SU-DHL-6 (cell line): Measurements from ENCODE around the gene CDKN3.

ENCODE experiments used
- H2AFZ ChIP-seq: fragments of 200-600 bp; sonication (generic); 2 replicates; pipeline ENCODE4 v1.6.1; 2014; ENCODE audit warnings: low read depth, mild to moderate bottlenecking, moderate library complexity, mixed read lengths, antibody characterized with exemption, low read length; ENCODE audit not compliant: severe bottlenecking
- H3F3A ChIP-seq: fragments of 200-600 bp; shearing (Covaris generic); 2 replicates; pipeline ENCODE4 v1.6.0; 2016; ENCODE audit warnings: antibody characterized with exemption, mild to moderate bottlenecking; ENCODE audit not compliant: insufficient read depth
- H3K27ac ChIP-seq: fragments of 200-600 bp; sonication (generic); 2 replicates; pipeline ENCODE4 v1.5.1; 2016; ENCODE audit warnings: low read depth, mild to moderate bottlenecking, low read length, moderate library complexity, mixed read lengths
- H3K27me3 ChIP-seq: fragments of 200-600 bp; sonication (generic), shearing (Covaris generic); 2 replicates; pipeline ENCODE4 v1.6.0; 2014; ENCODE audit warnings: mild to moderate bottlenecking, low read length
- H3K36me3 ChIP-seq: fragments of 200-600 bp; sonication (generic); 2 replicates; pipeline ENCODE4 v1.6.1; 2014; ENCODE audit warnings: mild to moderate bottlenecking, low read length, mixed read lengths
- H3K4me2 ChIP-seq: fragments of 300-600, 200-600 bp; shearing (Covaris generic), sonication (generic); 2 replicates; pipeline ENCODE4 v1.6.0; 2014; ENCODE audit warnings: low read length, low read depth, mild to moderate bottlenecking; ENCODE audit not compliant: poor library complexity, severe bottlenecking
- H3K4me3 ChIP-seq: fragments of 200-600 bp; sonication (generic); 2 replicates; pipeline ENCODE4 v1.5.1; 2014; ENCODE audit warnings: antibody characterized with exemption, low read length, mild to moderate bottlenecking, mixed read lengths; ENCODE audit not compliant: insufficient read depth, poor library complexity, severe bottlenecking
- H3K79me2 ChIP-seq: fragments of 200-600 bp; sonication (generic); 2 replicates; pipeline ENCODE4 v1.6.1; 2014; ENCODE audit warnings: mild to moderate bottlenecking, low read length, moderate library complexity; ENCODE audit not compliant: insufficient read depth
- H3K9ac ChIP-seq: fragments of 200-600 bp; sonication (generic); 2 replicates; pipeline ENCODE4 v1.7.0; 2014; ENCODE audit warnings: mild to moderate bottlenecking, low read length
- H3K9me2 ChIP-seq: fragments of 200-600 bp; sonication (generic); replicated peaks from 2 replicates; pipeline ENCODE4 v1.6.1; 2014; ENCODE audit warnings: low read length; ENCODE audit not compliant: insufficient read depth
- H3K9me3 ChIP-seq: fragments of 200-600 bp; sonication (generic); 2 replicates; pipeline ENCODE4 v1.6.1; 2014; ENCODE audit warnings: low read length, mixed read lengths; ENCODE audit not compliant: insufficient read depth
- H4K20me1 ChIP-seq: fragments of 200-600 bp; sonication (generic); 2 replicates; pipeline ENCODE4 v1.6.1; 2014; ENCODE audit warnings: low read depth, mild to moderate bottlenecking, antibody characterized with exemption, low read length, moderate library complexity, mixed read lengths
- CTCF ChIP-seq: fragments of 200-600 bp; sonication (generic); IDR thresholded peaks from one replicate; pipeline ENCODE4 v1.5.1; 2017; ENCODE audit warnings: antibody characterized with exemption, mild to moderate bottlenecking, low read length, moderate library complexity; ENCODE audit not compliant: insufficient read depth, poor library complexity, severe bottlenecking
- EZH2phosphoT487 ChIP-seq: fragments of 200-600 bp; sonication (generic), shearing (Covaris generic); conservative IDR thresholded peaks from 2 replicates; pipeline ENCODE4 v1.6.1; 2018; ENCODE audit warnings: mild to moderate bottlenecking, antibody characterized with exemption, low read length, moderate library complexity, mixed read lengths

CDKN3 gene

GRCh38 chr14:54394596-54394995, 2.2 kb upstream of the CDKN3 start:
- no peaks in the 10 kb centered on the region for H3K9me3 ChIP-seq
- no peak overlapping the region for H3K9ac ChIP-seq
- H3K27ac ChIP-seq = no peak overlapping the region
- no peak overlapping the region for H3K4me2 ChIP-seq
- no peaks in the 10 kb centered on the region for H3K9me2 ChIP-seq
- H3K4me3 ChIP-seq = no peak overlapping the region
- no peaks in the 10 kb centered on the region for H4K20me1 ChIP-seq
- H3K27me3 ChIP-seq = no peaks in the 10 kb centered on the region
- peaks cover 5% of the 10 kb centered on the region; the same call in 1 of the 2 replicates for H3F3A ChIP-seq
- H2AFZ ChIP-seq = no peak overlapping the region
- no peak for TF ChIP-seq EZH2phosphoT487
- TF ChIP-seq CTCF = no peak
- H3K36me3 ChIP-seq = peaks cover 4% of the 10 kb centered on the region; the same call in 1 of the 2 replicates
- H3K79me2 ChIP-seq = peaks cover 27% of the 10 kb centered on the region

GRCh38 chr14:54395284-54395683, 1.5 kb upstream of the CDKN3 start:
- Histone ChIP-seq H3K79me2 (peaks cover 32% of the 10 kb centered on the region), H3K9me2 (no peaks in the 10 kb centered on the region), H3K4me2 (no peak overlapping the region), H4K20me1 (no peaks in the 10 kb centered on the region), H3F3A (peaks cover 10% of the 10 kb centered on the region; the same call in 1 of the 2 replicates), H2AFZ (no peak overlapping the region), H3K9me3 (no peaks in the 10 kb centered on the region), H3K27me3 (no peaks in the 10 kb centered on the region), H3K9ac (no peak overlapping the region), H3K36me3 (peaks cover 11% of the 10 kb centered on the region), H3K27ac (no peak overlapping the region), H3K4me3 (no peak overlapping the region)
- TF ChIP-seq EZH2phosphoT487 (no peak), CTCF (no peak)

- Histone ChIP-seq H3K27me3 (no peaks in the 10 kb centered on the region), H3K36me3 (peaks cover 16% of the 10 kb centered on the region), H3F3A (peaks cover 10% of the 10 kb centered on the region; the same call in 1 of the 2 replicates), H3K79me2 (peaks cover 36% of the 10 kb centered on the region), H3K4me3 (no peak overlapping the region), H3K9ac (no peak overlapping the region), H3K4me2 (peak overlapping the region; percentile 70), H3K27ac (no peak overlapping the region), H3K9me2 (no peaks in the 10 kb centered on the region), H3K9me3 (no peaks in the 10 kb centered on the region), H2AFZ (no peak overlapping the region), H4K20me1 (no peaks in the 10 kb centered on the region)
- no peak for TF ChIP-seq CTCF
- no peak for TF ChIP-seq EZH2phosphoT487
These were observed 1.1 kb upstream of the CDKN3 start for GRCh38 chr14:54395716-54396115.
